ENCODE results near the gene SNX14.
A peak's percentile ranks its signal among the peaks of the same experiment; 100 is the strongest.

The SNX14 gene

DNA sequence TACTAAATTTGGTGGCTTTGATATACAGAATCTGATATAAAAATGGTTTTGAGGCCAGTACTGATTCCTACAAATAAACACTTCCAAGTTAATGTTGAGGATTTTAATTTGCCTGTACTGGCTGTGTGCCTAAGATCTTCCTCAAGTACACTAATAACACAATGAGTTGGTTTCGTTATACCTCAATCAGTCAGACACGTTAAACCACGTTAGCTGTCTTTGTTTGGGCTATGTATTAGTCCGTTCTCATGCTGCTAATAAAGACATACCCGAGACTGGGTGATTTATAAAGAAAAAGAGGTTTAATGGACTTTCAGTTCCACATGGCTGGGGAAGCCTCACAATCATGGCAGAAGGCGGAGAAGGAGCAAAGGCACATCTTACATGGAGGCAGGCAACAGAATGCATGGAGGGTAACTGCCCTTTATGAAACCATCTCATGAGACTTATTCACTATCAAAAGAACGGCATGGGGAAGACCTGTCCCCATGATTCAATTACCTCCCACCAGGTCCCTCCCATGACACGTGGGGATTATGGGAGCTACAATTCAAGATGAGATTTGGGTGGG, 97.6 kb downstream of the SNX14 start:
- no peak for DNase-seq

DNA sequence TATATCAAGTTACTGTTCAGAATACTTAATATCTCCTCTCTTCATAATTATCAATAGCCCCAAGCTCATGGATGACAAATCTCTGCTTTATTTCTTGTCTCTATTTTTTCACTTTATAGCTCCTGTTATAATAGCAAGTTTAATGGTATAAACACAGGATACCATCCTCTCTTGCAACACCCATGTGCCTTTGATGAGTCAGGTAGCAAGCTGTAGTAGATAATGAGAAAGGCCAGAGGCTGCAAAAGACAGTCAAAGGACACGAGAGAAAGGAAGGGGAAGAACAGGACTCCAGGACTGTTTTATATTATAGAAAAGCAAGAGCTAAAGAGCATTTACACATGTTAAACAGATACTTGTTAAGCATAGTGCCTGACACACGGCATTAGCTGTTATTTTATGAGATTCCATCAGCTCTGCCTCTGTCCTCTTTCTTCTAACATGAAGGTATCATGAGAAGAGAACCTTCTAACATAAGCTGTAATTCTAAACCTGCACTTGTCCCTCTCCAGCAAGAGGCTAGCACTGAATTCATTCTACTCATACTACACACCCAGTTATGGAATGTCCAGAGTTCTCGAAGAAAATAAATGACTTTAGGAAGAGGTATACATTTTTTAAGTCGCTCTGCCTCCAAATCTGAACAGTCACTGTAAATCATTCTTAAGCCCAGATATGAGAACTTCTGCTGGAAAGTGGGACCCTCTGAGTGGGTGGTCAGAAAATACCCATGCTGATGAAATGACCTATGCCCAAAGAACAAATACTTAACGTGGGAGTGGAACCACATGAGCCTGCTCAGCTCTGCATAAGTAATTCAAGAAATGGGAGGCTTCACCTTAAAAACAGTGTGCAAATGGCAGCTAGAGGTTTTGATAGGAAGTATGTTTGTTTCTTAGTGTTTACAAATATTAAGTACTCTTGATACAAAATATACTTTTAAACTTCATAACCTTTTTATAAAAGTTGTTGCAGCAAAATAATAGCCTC, 98.8 kb downstream of the SNX14 start:
- no peak for DNase-seq

DNA sequence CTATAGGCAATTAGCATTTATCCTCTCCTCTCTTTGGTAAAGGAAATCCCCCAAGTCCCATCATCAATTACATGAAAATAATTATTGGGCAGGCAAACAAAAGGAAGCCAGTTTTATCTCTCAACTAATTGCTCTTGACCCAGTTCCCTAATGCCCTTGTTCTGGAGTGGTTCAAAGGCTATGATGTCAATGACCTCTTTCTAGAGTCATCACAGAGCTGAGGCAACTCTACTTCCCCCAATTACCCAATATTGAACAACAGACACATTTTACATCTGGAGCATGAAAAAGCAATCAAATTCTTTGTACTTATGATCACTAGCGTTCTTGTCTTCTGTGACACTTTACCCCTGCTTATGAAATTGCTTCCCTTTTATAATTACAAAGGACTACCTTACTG, 100.3 kb downstream of the SNX14 start:
- no peak for DNase-seq

- DNase-seq: no peak
Observed at GRCh38 chr6:85490516-85491248, 103.0 kb downstream of the SNX14 start.

DNA sequence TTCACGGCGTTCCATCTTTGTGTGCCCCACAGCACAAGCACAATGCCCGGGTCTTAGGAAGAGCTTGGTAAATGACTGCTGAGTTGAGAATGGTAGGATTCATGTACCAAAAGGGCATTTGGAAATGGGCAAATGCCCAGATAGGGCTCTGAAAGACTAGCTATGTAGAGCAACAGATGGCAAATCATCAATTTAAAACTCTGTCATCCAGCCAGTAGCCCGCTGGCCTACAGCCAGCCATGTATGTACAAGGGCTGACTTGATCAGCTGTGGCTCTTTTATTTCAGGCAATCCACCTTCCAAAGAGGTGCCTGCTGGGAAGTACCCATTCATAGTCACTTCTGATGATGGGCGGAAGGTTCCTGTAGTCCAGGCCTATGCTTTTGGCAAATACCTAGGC, 108.7 kb downstream of the SNX14 start:
- DNase-seq: no peak

- no peak for DNase-seq
Observed at GRCh38 chr6:85483846-85484245, 109.8 kb downstream of the SNX14 start.

DNA sequence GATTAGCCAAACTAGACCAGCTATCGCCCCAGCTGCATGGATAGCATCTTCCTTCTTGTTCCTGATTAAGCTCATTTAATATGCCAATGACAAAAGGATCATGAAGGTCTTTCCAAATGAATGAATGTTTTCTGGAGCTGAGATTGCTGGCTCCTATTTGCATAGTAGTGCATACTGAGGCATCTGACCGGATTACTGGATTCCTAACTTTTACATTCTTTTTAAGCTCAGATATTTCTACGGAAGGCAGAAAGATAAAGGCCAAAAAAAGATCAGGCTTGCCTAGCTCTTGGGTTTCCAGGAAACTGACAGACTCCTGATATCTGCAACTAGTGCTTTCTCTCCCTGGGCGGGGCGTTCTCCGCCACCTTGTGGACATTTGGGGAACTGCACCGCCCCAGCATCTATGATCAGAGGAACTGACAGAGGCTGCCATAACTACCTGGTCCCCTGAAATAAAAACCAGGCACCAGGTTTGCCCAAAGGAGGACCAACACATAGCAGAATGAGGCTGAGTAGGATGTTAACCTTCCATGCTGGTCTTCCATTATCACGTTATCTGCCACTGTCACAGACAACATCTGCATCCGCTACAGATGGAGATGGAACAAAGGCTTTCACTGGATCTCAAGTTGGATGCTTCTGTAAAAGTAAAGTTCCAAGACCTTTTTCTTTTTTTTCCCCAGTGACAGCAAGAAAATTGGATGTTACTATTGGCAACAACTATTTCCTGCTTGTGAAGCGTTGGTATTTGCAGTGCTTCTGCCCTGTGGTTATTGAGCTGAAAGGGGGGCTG, 110.6 kb downstream of the SNX14 start:
- peak; percentile 89 for DNase-seq

DNA sequence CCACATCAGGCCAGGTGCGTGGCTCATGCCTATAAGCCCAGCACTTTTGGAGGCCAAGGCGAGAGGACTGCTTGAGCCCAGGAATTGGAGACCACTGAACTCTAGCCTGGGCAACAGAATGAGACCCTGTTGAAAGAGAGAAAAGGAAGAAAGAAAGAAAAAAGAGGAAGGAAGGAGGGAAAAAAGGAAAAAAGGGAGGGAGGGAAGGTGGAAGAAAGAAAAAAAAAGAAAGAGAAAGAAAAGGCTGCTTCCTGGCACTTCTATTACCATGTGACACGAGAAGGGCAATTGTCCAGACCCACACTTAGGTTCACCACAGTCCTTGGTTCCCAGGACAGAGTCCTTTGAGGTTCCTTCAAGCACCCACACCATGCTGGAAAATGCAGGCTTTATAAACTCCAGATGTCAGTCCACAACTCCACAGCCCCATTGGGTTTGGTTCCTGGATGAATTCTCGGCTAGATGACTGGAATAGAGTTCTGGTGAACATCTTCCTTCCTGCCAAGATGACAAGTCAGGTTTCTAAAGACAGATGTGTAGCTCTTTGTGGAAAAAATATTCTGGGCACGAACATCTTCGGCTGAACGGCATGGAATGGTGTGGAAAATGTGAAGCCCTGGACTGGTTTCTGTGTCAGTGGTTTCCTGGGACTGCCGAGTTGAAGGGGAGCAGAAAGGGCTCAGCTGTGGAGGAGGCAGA, 111.3 kb downstream of the SNX14 start:
- DNase-seq: no peak

DNA sequence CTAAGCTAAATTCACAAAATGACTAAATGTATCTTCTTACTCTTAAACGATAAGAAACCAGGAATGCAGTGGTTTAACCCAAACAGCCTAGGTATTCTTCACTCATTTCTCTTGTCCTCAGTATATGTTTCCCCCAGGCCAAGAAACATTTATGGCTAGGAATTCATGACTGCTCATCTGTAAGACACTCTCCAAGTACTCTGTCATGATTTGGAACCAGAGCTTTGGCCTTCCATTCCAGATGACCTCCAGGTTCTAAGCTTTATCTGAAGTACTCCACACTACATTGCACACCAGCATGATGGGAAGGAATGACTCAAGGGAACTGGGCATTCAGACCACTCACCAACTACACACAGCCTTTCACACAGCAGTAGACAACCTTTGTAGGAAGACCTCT, 114.5 kb downstream of the SNX14 start:
- no peak for DNase-seq

GRCh38 chr6:85476532-85476931, 117.1 kb downstream of the SNX14 start:
- DNase-seq: no peak

GRCh38 chr6:85473748-85474147, 119.9 kb downstream of the SNX14 start:
- no peak for DNase-seq

DNA sequence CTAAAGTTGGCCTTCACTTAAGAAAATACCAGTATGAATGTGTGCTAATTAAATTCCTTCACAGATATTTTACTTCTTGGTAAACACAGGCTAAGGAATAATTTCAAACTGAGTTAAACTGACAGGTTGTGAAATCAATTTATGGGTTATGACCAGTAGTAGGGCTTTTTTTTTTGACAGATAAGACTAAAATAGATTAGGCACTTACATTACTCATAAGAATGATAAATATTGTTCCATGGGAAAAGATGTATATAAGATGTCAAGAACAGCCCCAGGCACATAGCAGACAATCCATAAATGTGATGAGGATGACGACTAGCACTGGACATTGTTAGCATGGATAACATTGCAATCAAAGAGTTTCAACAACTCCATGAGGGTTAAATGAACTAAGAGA, 120.9 kb downstream of the SNX14 start:
- DNase-seq: no peak

DNA sequence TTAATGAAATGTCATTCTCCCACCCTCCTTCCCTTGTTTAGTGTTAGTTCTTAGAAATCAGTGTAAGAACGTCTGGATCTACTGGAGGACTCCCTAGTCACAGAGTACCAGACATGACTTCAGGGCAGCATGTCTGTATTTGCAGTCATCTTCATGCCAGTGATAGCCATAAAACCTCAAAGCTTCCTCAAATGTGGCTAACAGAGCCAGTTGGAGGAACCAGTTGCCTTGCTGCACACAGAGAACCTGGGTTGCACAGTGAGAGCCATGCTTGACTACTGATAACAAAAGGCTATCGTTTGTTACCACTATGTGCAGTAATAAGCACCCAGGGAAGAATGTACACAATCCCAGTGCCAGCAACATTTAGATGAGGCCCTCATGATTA, 123.6 kb downstream of the SNX14 start:
- DNase-seq: no peak

GRCh38 chr6:85469276-85470022, 124.2 kb downstream of the SNX14 start:
- DNase-seq: no peak

DNA sequence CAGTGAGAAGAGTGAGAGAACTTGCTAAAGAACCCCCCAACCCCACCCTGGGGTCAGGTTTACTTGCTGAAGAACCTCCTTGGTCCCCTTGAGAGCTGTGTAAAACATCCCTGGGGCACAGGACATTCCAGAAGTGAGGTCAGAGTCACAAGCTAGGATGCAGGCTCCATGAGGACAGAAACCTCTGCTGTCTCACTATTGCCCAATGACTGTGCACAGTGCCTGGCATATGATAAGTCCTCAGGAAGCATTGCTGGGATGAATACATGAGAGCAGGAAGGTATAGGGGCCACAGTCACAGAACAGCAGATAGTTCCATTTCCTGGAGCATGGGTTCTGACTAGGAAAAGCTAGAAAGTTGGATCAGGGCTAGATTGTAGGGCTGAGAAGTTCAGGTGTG, 125.3 kb downstream of the SNX14 start:
- DNase-seq: no peak

DNA sequence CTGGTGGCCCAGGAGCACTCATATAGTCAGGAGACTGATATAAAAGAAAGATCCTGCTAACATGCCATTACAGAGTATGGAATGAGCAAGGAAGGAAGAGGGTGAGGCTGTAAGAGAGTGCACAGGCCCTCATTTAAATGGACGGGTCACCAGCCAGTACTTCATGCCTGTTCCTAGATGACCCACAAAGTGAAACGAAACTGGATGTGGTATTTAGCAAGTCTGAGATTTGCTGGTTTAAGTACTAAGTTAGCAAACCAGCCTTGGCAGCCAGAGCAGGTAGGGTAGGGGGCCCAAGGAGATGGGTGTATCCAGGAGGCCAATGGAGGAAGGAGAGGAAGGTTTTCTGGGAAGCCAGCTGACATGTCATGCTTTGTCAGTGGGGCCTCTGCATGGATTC, 127.9 kb downstream of the SNX14 start:
- no peak for DNase-seq

GRCh38 chr6:85464722-85465150, 128.9 kb downstream of the SNX14 start:
- peak; percentile 58 for DNase-seq

DNA sequence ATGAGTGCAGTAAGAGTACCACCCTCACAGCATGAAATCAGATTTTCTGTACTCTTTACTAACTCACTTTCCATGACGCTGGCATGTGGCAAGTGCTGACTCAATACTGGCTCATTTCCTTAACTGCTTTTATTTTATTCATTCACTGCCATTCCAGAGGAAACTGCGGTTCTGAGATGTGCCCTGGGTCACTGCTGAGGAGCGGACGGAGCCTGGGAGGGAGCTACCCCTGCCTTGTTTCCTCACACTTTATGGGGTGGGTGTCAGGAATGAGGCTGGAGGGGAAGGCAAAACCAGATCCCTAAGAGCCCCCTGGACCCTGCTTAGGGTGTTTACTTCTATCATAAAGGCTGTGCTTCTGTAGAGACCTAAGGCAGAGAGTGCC, 129.4 kb downstream of the SNX14 start:
- peak; percentile 67 for DNase-seq

DNA sequence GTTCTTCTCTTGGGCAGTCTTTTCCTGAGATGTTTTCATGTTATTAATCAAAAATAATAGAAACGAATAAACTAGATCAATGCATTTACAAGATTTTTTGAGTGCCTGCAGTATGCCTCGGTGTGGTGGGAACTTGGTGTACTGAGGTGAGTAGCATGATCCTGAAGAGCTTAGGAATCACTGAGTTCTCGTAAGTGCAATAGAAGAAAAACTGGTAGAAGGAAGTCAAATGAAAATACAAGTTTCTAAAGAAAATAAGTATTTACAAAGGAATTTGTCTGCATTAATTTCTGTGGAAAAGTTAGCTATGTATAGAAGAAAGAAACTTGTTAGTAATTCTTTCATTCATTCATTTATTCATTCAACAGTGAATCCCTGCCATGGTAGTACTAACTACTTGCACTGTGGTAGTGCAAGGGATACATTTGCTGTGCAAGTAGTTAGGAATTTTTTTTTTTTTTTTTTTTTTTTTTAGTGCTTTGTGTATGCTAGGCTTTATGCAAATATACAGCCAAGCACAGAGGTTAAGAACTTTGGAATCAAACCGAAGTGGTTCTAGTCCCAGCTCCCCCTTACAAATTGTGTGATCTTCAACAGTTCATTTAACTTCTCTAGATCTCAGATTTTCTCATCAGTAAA, 129.9 kb downstream of the SNX14 start:
- DNase-seq: no peak

DNA sequence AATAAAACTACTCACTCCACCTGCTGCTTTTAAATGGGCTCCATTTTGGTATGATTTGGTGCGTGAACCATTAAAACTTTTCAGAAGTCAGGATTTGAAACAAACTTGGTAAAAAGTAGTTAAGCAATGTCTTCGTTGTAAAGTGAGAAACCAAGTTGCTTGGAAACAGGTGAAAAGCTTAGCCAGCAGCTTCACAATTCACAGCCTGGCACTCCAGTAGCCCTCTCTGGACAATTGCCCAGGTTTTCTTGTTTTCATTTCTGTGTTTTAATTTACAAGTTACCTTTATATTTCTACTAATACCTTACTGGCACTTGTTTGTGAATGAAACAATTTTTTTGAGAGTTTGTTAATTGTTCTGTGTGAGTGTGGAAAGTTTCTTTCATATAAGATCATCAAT, 131.0 kb downstream of the SNX14 start:
- no peak for DNase-seq

GRCh38 chr6:85461798-85462170, 131.9 kb downstream of the SNX14 start:
- DNase-seq: no peak

Measured in activated CD4-positive, alpha-beta T cell treated with anti-CD3 and anti-CD28 coated beads for 48 hours (primary cell).